OCI-LY1 (cell line): ENCODE measurements around the gene NDUFAF8.

Experiments
- EZH2 ChIP-seq: fragments of 200-600 bp; sonication (generic), shearing (Covaris generic); IDR thresholded peaks from 2 replicates; pipeline ENCODE4 v1.8.0; 2017; ENCODE audit warnings: borderline replicate concordance, mixed run types, mild to moderate bottlenecking, antibody characterized with exemption, low read length, moderate library complexity, mixed read lengths
- TF ChIP-seq, protein P1 (sequence below): fragments of 200-600 bp; sonication (generic), shearing (Covaris generic); IDR thresholded peaks from 2 replicates; pipeline ENCODE4 v1.5.1; 2017; ENCODE audit warnings: mild to moderate bottlenecking, antibody characterized with exemption, low read length, moderate library complexity, mixed read lengths

DNA sequence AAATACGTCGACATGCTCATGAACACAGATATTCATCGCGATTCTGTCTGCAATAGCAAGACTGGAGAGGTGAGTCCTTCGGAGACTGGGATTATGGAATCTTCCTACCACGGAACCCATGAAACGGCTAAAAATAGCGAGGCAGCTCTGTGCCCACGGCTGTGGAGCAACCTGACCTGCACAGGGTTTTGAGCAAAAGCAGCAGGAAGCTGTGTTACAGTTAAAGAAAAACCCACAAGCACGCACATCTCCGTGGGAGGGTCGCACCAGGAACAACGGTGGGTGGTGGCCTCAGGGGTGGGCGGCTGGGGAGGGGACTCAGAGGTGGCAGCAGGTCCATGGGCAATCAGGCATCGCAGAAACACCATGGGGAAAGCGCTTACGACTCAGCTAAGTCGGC is 31.2 kb downstream of the NDUFAF8 start:
- TF ChIP-seq, protein P1, sequence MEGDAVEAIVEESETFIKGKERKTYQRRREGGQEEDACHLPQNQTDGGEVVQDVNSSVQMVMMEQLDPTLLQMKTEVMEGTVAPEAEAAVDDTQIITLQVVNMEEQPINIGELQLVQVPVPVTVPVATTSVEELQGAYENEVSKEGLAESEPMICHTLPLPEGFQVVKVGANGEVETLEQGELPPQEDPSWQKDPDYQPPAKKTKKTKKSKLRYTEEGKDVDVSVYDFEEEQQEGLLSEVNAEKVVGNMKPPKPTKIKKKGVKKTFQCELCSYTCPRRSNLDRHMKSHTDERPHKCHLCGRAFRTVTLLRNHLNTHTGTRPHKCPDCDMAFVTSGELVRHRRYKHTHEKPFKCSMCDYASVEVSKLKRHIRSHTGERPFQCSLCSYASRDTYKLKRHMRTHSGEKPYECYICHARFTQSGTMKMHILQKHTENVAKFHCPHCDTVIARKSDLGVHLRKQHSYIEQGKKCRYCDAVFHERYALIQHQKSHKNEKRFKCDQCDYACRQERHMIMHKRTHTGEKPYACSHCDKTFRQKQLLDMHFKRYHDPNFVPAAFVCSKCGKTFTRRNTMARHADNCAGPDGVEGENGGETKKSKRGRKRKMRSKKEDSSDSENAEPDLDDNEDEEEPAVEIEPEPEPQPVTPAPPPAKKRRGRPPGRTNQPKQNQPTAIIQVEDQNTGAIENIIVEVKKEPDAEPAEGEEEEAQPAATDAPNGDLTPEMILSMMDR = no peak
- no peak for TF ChIP-seq EZH2
